H1 (cell line): Measurements from ENCODE around the gene TBC1D4. TPM values are rescaled to one million over a fixed set of nuclear protein-coding genes. Genes with fewer than 3 reads are reported as not detected.

Experiments used
- CTCF ChIA-PET: fragments of 300-600 bp; sonication (Branson Sonifier 250); formaldehyde crosslinking; loops from one replicate; lab custom pipeline; 2021; ENCODE audit not compliant: partially characterized antibody; lab: Charles Lee
- POLR2A ChIA-PET: fragments of 300-600 bp; sonication (Branson Sonifier 250); formaldehyde crosslinking; loops from one replicate; lab custom pipeline; 2021; ENCODE audit warnings: inconsistent platforms; ENCODE audit not compliant: partially characterized antibody; lab: Charles Lee
- DNase-seq, 2 experiments: peaks; one replicate each; pipeline versions ENCODE4 v3.0.0 to v3.0.0-alpha.2; 2010 to 2022; ENCODE audit warnings: low spot score in 2 of 2, low read depth in 1 of 2, mixed read lengths in 1 of 2
- FAIRE-seq: peaks from 2 replicates; lab custom pipeline; 2011; peaks lifted over from hg19 to GRCh38; lab: Jason Lieb, UNC
- H2AFZ ChIP-seq: 2 replicates; pipeline ENCODE4 v1.8.1; 2012; ENCODE audit warnings: low read length, inconsistent platforms
- H2AK5ac ChIP-seq: 2 replicates; pipeline ENCODE4 v1.6.1; 2013; ENCODE audit warnings: low read depth, low read length
- H2BK120ac ChIP-seq: replicated peaks from 2 replicates; pipeline ENCODE3; 2013; ENCODE audit warnings: low read depth, low read length, inconsistent platforms
- H2BK12ac ChIP-seq: 2 replicates; pipeline ENCODE4 v1.6.1; 2013; ENCODE audit warnings: low read depth, low read length
- H2BK15ac ChIP-seq: 2 replicates; pipeline ENCODE4 v1.6.1; 2013; ENCODE audit warnings: low read length
- H2BK20ac ChIP-seq: 2 replicates; pipeline ENCODE4 v1.6.1; 2013; ENCODE audit warnings: low read length
- H2BK5ac ChIP-seq: 2 replicates; pipeline ENCODE4 v1.6.1; 2013; ENCODE audit warnings: low read depth, low read length
- H3K14ac ChIP-seq: 2 replicates; pipeline ENCODE4 v1.6.1; 2013; ENCODE audit warnings: inconsistent platforms; ENCODE audit not compliant: insufficient read length
- H3K18ac ChIP-seq: 2 replicates; pipeline ENCODE4 v1.6.1; 2013; ENCODE audit warnings: low read length; ENCODE audit errors: extremely low read depth
- H3K23ac ChIP-seq: 2 replicates; pipeline ENCODE4 v1.6.1; 2013; ENCODE audit warnings: inconsistent platforms; ENCODE audit not compliant: insufficient read length
- H3K23me2 ChIP-seq: 2 replicates; pipeline ENCODE4 v1.6.1; 2013; ENCODE audit warnings: low read depth, low read length
- H3K27ac ChIP-seq: 2 replicates; pipeline ENCODE4 v1.6.1; 2011; ENCODE audit warnings: low read depth, low read length, inconsistent platforms
- H3K27me3 ChIP-seq, 4 experiments: replicated peaks in 1 of 4; 1 replicate in 1 of 4; 2 replicates in 3 of 4; pipeline versions ENCODE4 v1.6.1 to v1.8.1; 2011 to 2013; ENCODE audit warnings: low read length in 3 of 4, mild to moderate bottlenecking in 3 of 4, inconsistent platforms in 2 of 4, mixed read lengths in 2 of 4, moderate library complexity in 1 of 4; ENCODE audit not compliant: control insufficient read depth in 3 of 4, insufficient read depth in 3 of 4; ENCODE audit errors: extremely low read depth in 1 of 4
- H3K36me3 ChIP-seq, 4 experiments: 2 replicates each; pipeline versions ENCODE4 v1.6.1 to v1.8.1; 2011 to 2013; ENCODE audit warnings: mild to moderate bottlenecking in 4 of 4, low read length in 3 of 4, moderate library complexity in 2 of 4, control low read depth in 1 of 4, inconsistent platforms in 1 of 4; ENCODE audit not compliant: insufficient read depth in 4 of 4, control insufficient read depth in 2 of 4
- H3K4ac ChIP-seq: replicated peaks from 2 replicates; pipeline ENCODE3; 2013; ENCODE audit warnings: low read length, low read depth, mixed read lengths, inconsistent platforms; ENCODE audit not compliant: insufficient read length
- H3K4me1 ChIP-seq, 4 experiments: replicated peaks in 1 of 4; 1 replicate in 1 of 4; 2 replicates in 3 of 4; pipeline versions ENCODE4 v1.6.1 to v1.8.1; 2011 to 2013; ENCODE audit warnings: low read length in 3 of 4, inconsistent platforms in 2 of 4, mixed read lengths in 1 of 4; ENCODE audit not compliant: insufficient read depth in 4 of 4, control insufficient read depth in 3 of 4
- H3K4me2 ChIP-seq, 2 experiments: 2 replicates each; pipeline versions ENCODE4 v1.6.1 to v1.8.1; 2011 to 2013; ENCODE audit warnings: low read depth in 2 of 2, low read length in 2 of 2, control low read depth in 1 of 2, inconsistent platforms in 1 of 2, mild to moderate bottlenecking in 1 of 2; ENCODE audit not compliant: insufficient read depth in 1 of 2
- H3K4me3 ChIP-seq, 4 experiments: fragments of 200-600, 300-600 bp in 1 of 4; sonication (generic), shearing (Covaris generic), sonication (Bioruptor Twin) in 1 of 4; 2 replicates each; pipeline versions ENCODE4 v1.5.1 to v1.8.1; 2011 to 2016; ENCODE audit warnings: low read length in 4 of 4, low read depth in 3 of 4, control low read depth in 2 of 4, inconsistent platforms in 2 of 4, mild to moderate bottlenecking in 2 of 4, mixed read lengths in 1 of 4, moderate library complexity in 1 of 4; ENCODE audit not compliant: insufficient read depth in 2 of 4; ENCODE audit errors: extremely low read depth in 1 of 4
- H3K56ac ChIP-seq: replicated peaks from 2 replicates; pipeline ENCODE3; 2013; ENCODE audit warnings: low read depth, mild to moderate bottlenecking, mixed read lengths, low read length, inconsistent platforms; ENCODE audit not compliant: insufficient read length
- H3K79me1 ChIP-seq: 2 replicates; pipeline ENCODE4 v1.6.1; 2013; ENCODE audit warnings: low read depth, low read length, control low read depth
- H3K79me2 ChIP-seq, 2 experiments: 2 replicates each; pipeline versions ENCODE4 v1.6.1 to v1.8.1; 2012 to 2013; ENCODE audit warnings: low read length in 2 of 2, mild to moderate bottlenecking in 2 of 2, inconsistent platforms in 1 of 2; ENCODE audit not compliant: insufficient read depth in 2 of 2, control insufficient read depth in 1 of 2
- H3K9ac ChIP-seq, 4 experiments: replicated peaks in 1 of 4; 1 replicate in 1 of 4; 2 replicates in 3 of 4; pipeline versions ENCODE4 v1.6.1 to v1.8.1; 2011 to 2013; ENCODE audit warnings: low read depth in 3 of 4, low read length in 3 of 4, control low read depth in 2 of 4, mild to moderate bottlenecking in 2 of 4, moderate library complexity in 2 of 4, inconsistent platforms in 1 of 4; ENCODE audit errors: extremely low read depth in 1 of 4
- H3K9me3 ChIP-seq, 2 experiments: 2 replicates each; pipeline versions ENCODE4 v1.6.1 to v1.8.1; 2012 to 2013; ENCODE audit warnings: mild to moderate bottlenecking in 2 of 2, moderate library complexity in 2 of 2, control low read depth in 1 of 2, inconsistent platforms in 1 of 2, low read depth in 1 of 2, low read length in 1 of 2, mixed read lengths in 1 of 2; ENCODE audit not compliant: insufficient read depth in 2 of 2
- H4K20me1 ChIP-seq, 2 experiments: replicated peaks in 1 of 2; 2 replicates each; pipeline versions ENCODE3 to v1.8.1; 2011 to 2013; ENCODE audit warnings: inconsistent platforms in 2 of 2, low read length in 2 of 2, mild to moderate bottlenecking in 1 of 2; ENCODE audit not compliant: insufficient read depth in 2 of 2, control insufficient read depth in 1 of 2
- H4K5ac ChIP-seq: 2 replicates; pipeline ENCODE4 v1.6.1; 2013; ENCODE audit warnings: low read length, low read depth, mixed read lengths, inconsistent platforms; ENCODE audit not compliant: insufficient read length
- H4K8ac ChIP-seq: 2 replicates; pipeline ENCODE4 v1.8.0; 2013; ENCODE audit warnings: mild to moderate bottlenecking, moderate library complexity, low read length, inconsistent platforms; ENCODE audit not compliant: insufficient read depth; ENCODE audit errors: extremely low read depth
- H4K91ac ChIP-seq: replicated peaks from 2 replicates; pipeline ENCODE3; 2013; ENCODE audit warnings: low read length, mixed read lengths, inconsistent platforms; ENCODE audit not compliant: insufficient read length
- ASH2L ChIP-seq: fragments of 200-600, 300-600 bp; sonication (generic); IDR thresholded peaks from one replicate; pipeline ENCODE4 v1.7.1; 2017; ENCODE audit warnings: low read length
- BRCA1 ChIP-seq: IDR thresholded peaks from 2 replicates; pipeline ENCODE4 v1.6.1; 2012; ENCODE audit warnings: low read depth, low read length, improper control_type of control experiment
- CREB1 ChIP-seq: IDR thresholded peaks from 2 replicates; pipeline ENCODE4 v1.6.1; 2012; ENCODE audit warnings: inconsistent platforms
- CTBP2 ChIP-seq: IDR thresholded peaks from 2 replicates; pipeline ENCODE4 v1.7.0; 2011; ENCODE audit warnings: borderline replicate concordance, mild to moderate bottlenecking, moderate library complexity, mixed read lengths, low read length; ENCODE audit not compliant: insufficient read depth, insufficient read length
- GABPA ChIP-seq: IDR thresholded peaks from 2 replicates; pipeline ENCODE4 v1.6.1; 2011; ENCODE audit warnings: mild to moderate bottlenecking, low read length, moderate library complexity, borderline replicate concordance; ENCODE audit not compliant: insufficient read depth
- JUN ChIP-seq: IDR thresholded peaks from 2 replicates; pipeline ENCODE4 v1.6.1; 2011; ENCODE audit warnings: low read depth, mild to moderate bottlenecking, improper control_type of control experiment, low read length
- MAFK ChIP-seq: IDR thresholded peaks from 2 replicates; pipeline ENCODE4 v1.6.1; 2012; ENCODE audit warnings: low read depth, mild to moderate bottlenecking, improper control_type of control experiment, low read length
- MAX ChIP-seq: IDR thresholded peaks from 2 replicates; pipeline ENCODE4 v1.6.1; 2012; ENCODE audit warnings: inconsistent platforms
- NANOG ChIP-seq: IDR thresholded peaks from 2 replicates; pipeline ENCODE4 v1.6.1; 2011; ENCODE audit warnings: low read length, low read depth, mild to moderate bottlenecking, inconsistent platforms; ENCODE audit not compliant: insufficient read depth, poor library complexity, severe bottlenecking
- POLR2A ChIP-seq, 2 experiments: IDR thresholded peaks; 1 replicate in 1 of 2; 2 replicates in 1 of 2; pipeline ENCODE4 v1.6.1; 2011; ENCODE audit warnings: low read depth in 2 of 2, low read length in 2 of 2, mild to moderate bottlenecking in 2 of 2; ENCODE audit errors: control extremely low read depth in 1 of 2
- RFX5 ChIP-seq: IDR thresholded peaks from 2 replicates; pipeline ENCODE4 v1.6.1; 2011; ENCODE audit warnings: low read depth, low read length, improper control_type of control experiment, borderline replicate concordance
- RXRA ChIP-seq: IDR thresholded peaks from 2 replicates; pipeline ENCODE4 v1.6.1; 2011; ENCODE audit warnings: low read depth, mild to moderate bottlenecking, low read length, moderate library complexity; ENCODE audit not compliant: insufficient read depth
- SP1 ChIP-seq: IDR thresholded peaks from 2 replicates; pipeline ENCODE4 v1.6.1; 2011; ENCODE audit warnings: low read depth, low read length
- TAF7 ChIP-seq: optimal IDR thresholded peaks from 2 replicates; pipeline ENCODE3; 2011; ENCODE audit warnings: low read depth, mild to moderate bottlenecking, inconsistent platforms, low read length, moderate library complexity, borderline replicate concordance
- TBP ChIP-seq: IDR thresholded peaks from 2 replicates; pipeline ENCODE4 v1.6.1; 2011; ENCODE audit warnings: low read depth, low read length, improper control_type of control experiment
- WGBS, 2 experiments: shearing (Covaris generic) in 1 of 2; methylation state at CpG; one replicate each; pipeline versions ENCODE4 v1.1.6 to v1.1.7; 2013 to 2015; ENCODE audit warnings: low lambda C conversion rate in 2 of 2, mixed read lengths in 2 of 2, inconsistent platforms in 1 of 2, low coverage in 1 of 2, missing lambda C conversion rate in 1 of 2; ENCODE audit not compliant: insufficient replicate concordance in 2 of 2, insufficient coverage in 1 of 2, insufficient read length in 1 of 2; ENCODE audit errors: extremely low coverage in 1 of 2, missing lambda C conversion rate in 1 of 2; 5-methylcytosine and 5-hydroxymethylcytosine counted together
- polyA plus RNA-seq, 7 experiments: library from polyadenylated mRNA; depleted of rRNA in 3 of 7; stranded (reverse) in 5 of 7; unstranded in 2 of 7; fragments of >200 nt in 5 of 7; fragments of 200-250 nt in 2 of 7; gene quantifications; 1 replicate in 5 of 7; 2 replicates in 1 of 7; 4 replicates in 1 of 7; pipeline versions ENCODE4 v1.2.1 to v1.2.3, GENCODE V29; 2011 to 2013; ENCODE audit warnings: missing spikeins in 2 of 7, mixed read lengths in 2 of 7
- total RNA-seq: library from RNA; stranded (reverse); fragmentation: NEBNext Ultra II Directional; extraction: Animal tissue kit (Norgen Biotek cat#: 25700); gene quantifications from 2 replicates; pipeline ENCODE4 v1.2.1, GENCODE V29; 2021

The TBC1D4 gene
- total and polyA plus RNA-seq, 2 of the 8 experiments (the other 6 are each of a cell fraction or from before 2014, with no cell fraction given): 16.7 to 39.0 TPM

GRCh38 chr13:75303263-75303662, 178.7 kb downstream of the TBC1D4 start:
- POLR2A ChIA-PET: no interaction called here
- TF ChIP-seq SP1 (no peak), POLR2A (IDR thresholded peaks at IDR 0.05; ENCODE audit: control extremely low read depth in 1 of 2, low read depth in 2 of 2, low read length in 2 of 2) (no peak), CTBP2 (no peak), TAF7 (no peak), TBP (no peak), RXRA (no peak), ASH2L (no peak), BRCA1 (no peak), NANOG (no peak), JUN (no peak), MAFK (no peak), GABPA (no peak), CREB1 (no peak), MAX (no peak), RFX5 (no peak)

More at GRCh38 chr13:75303263-75303662, 178.7 kb downstream of the TBC1D4 start:
- H3K23ac ChIP-seq: no peak overlapping the region
- H3K79me1 ChIP-seq: no peaks in the 10 kb centered on the region
- no peaks in the 10 kb centered on the region for H3K9me3 ChIP-seq
- peaks cover 0 to 2% (median 0%) of the 10 kb centered on the region in 4 experiments; a peak in 2 of 8 replicates for H3K36me3 ChIP-seq
- H4K20me1 ChIP-seq: no peaks in the 10 kb centered on the region
- no peak overlapping the region for H3K4ac ChIP-seq
- no peak overlapping the region for H3K9ac ChIP-seq
- H3K79me2 ChIP-seq: no peaks in the 10 kb centered on the region
- CTCF ChIA-PET: interaction anchor here (0.6 to 1.6 kb wide), 3 partner anchors 7 to 54 kb away, joined by 3 to 5 read pairs (median 3); no protein-coding TSS in a partner anchor
- no peaks in the 10 kb centered on the region for H3K27me3 ChIP-seq
- H3K14ac ChIP-seq: no peak overlapping the region
- H4K91ac ChIP-seq: no peak overlapping the region
- H2AFZ ChIP-seq: no peak overlapping the region
- no peak overlapping the region for H3K4me3 ChIP-seq
- no peak overlapping the region for H2BK15ac ChIP-seq
- H2AK5ac ChIP-seq: no peak overlapping the region
- DNase-seq (no peak), FAIRE-seq (no peak)
- 0 out of 7 replicates have a peak, but pooled peaks cover 0 to 2% (median 0%) of the 10 kb centered on the region in 4 experiments for H3K4me1 ChIP-seq
- H2BK5ac ChIP-seq: no peak overlapping the region
- no peak overlapping the region for H3K4me2 ChIP-seq
- H2BK12ac ChIP-seq: no peak overlapping the region
- no peaks in the 10 kb centered on the region for H3K23me2 ChIP-seq
- H3K18ac ChIP-seq: no peak overlapping the region
- H3K56ac ChIP-seq: no peak overlapping the region
- WGBS, 2 experiments: 91% methylated on average over 4 of the region's 4 CpGs; no CpG with 5 or more reads in 1 of the 2 experiments
- H3K27ac ChIP-seq: no peak overlapping the region
- no peak overlapping the region for H4K5ac ChIP-seq
- H2BK120ac ChIP-seq: no peak overlapping the region
- H4K8ac ChIP-seq: no peak overlapping the region
- H2BK20ac ChIP-seq: no peak overlapping the region
